ENCODE data around the gene PCDHA8.
"Not testable (repeated sequence)": the region's sequence is repeated elsewhere in the genome, so short reads cannot be mapped to it uniquely, and the experiment has no call there.

Gene PCDHA8

GRCh38 chr5:140828362-140828737, 12.6 kb upstream of the PCDHA8 start:
- no peak for DNase-seq

DNA sequence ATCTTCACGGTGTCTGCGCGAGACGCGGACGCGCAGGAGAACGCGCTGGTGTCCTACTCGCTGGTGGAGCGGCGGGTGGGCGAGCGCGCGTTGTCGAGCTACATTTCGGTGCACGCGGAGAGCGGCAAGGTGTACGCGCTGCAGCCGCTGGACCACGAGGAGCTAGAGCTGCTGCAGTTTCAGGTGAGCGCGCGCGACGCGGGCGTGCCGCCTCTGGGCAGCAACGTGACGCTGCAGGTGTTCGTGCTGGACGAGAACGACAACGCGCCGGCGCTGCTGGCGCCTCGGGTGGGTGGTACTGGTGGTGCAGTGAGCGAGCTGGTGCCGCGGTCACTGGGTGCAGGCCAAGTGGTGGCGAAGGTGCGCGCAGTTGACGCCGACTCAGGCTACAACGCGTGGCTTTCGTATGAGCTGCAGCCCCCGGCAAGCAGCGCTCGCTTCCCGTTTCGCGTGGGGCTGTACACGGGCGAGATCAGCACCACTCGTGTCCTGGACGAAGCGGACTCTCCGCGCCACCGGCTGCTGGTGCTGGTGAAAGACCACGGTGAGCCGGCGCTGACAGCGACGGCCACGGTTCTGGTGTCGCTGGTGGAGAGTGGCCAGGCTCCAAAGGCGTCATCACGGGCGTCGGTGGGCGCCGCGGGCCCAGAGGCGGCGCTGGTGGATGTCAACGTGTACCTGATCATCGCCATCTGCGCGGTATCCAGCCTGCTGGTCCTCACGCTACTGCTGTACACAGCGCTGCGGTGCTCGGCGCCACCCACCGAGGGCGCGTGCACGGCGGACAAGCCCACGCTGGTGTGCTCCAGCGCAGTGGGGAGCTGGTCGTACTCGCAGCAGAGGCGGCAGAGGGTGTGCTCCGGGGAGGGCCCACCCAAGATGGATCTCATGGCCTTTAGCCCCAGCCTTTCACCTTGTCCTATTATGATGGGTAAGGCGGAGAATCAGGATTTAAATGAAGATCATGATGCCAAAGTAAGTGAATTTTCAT, 11.2 kb upstream of the PCDHA8 start:
- not testable (repeated sequence) for DNase-seq

DNA sequence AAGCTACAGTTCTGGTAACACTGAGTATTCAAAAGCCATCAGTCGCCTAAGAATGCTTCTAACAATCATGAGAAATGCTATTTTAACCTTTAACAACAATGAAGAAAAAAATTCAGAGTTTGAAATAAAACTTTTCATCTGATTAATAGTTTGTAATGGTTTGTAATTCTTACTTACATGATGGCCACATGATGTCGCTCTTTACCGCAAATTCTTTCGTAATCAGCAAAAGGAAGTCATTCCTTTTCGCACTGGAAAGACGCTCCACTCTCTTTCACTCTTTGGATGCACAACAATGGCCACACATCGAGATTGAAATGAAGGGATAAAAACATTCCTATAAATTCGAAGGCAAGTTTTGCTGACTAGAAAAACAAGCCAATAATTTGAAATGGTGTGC, 7.0 kb upstream of the PCDHA8 start, which contains the start of gene PCDHA7:
Gene PCDHA7 (plus strand): TSS at position 277 of the 400 bp plus-strand sequence. CDS start 115 bp downstream, at position 392.
- no peak for DNase-seq

DNA sequence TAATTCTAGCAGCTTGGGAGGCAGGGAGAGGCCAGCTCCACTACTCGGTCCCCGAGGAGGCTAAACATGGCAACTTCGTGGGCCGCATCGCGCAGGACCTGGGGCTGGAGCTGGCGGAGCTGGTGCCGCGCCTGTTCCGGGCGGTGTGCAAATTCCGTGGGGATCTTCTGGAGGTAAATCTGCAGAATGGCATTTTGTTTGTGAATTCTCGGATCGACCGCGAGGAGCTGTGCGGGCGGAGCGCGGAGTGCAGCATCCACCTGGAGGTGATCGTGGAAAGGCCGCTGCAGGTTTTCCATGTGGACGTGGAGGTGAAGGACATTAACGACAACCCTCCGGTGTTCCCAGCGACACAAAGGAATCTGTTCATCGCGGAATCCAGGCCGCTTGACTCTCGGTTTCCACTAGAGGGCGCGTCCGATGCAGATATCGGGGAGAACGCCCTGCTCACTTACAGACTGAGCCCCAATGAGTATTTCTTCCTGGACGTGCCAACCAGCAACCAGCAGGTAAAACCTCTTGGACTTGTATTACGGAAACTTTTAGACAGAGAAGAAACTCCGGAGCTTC, 6.5 kb upstream of the PCDHA8 start:
- not testable (repeated sequence) for DNase-seq

DNA sequence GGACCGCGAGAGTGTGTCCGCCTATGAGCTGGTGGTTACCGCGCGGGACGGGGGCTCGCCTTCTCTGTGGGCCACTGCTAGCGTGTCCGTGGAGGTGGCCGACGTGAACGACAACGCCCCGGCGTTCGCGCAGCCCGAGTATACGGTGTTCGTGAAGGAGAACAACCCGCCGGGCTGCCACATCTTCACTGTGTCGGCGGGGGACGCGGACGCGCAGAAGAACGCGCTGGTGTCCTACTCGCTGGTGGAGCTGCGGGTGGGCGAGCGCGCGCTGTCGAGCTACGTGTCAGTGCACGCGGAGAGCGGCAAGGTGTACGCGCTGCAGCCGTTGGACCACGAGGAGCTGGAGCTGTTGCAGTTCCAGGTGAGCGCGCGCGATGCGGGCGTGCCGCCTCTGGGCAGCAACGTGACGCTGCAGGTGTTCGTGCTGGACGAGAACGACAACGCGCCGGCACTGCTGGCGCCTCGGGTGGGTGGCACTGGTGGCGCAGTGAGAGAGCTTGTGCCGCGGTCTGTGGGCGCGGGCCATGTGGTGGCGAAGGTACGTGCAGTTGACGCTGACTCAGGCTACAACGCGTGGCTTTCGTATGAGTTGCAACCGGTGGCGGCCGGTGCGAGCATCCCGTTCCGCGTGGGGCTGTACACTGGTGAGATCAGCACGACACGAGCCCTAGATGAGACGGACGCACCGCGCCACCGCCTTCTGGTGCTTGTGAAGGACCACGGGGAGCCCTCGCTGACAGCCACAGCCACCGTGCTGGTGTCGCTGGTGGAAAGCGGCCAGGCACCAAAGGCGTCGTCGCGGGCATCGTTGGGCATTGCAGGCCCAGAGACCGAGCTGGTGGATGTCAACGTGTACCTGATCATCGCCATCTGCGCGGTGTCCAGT, 5.1 kb upstream of the PCDHA8 start:
- DNase-seq: no peak

GRCh38 chr5:140842798-140843733, 2.1 kb downstream of the PCDHA8 start:
- DNase-seq: no peak

DNA sequence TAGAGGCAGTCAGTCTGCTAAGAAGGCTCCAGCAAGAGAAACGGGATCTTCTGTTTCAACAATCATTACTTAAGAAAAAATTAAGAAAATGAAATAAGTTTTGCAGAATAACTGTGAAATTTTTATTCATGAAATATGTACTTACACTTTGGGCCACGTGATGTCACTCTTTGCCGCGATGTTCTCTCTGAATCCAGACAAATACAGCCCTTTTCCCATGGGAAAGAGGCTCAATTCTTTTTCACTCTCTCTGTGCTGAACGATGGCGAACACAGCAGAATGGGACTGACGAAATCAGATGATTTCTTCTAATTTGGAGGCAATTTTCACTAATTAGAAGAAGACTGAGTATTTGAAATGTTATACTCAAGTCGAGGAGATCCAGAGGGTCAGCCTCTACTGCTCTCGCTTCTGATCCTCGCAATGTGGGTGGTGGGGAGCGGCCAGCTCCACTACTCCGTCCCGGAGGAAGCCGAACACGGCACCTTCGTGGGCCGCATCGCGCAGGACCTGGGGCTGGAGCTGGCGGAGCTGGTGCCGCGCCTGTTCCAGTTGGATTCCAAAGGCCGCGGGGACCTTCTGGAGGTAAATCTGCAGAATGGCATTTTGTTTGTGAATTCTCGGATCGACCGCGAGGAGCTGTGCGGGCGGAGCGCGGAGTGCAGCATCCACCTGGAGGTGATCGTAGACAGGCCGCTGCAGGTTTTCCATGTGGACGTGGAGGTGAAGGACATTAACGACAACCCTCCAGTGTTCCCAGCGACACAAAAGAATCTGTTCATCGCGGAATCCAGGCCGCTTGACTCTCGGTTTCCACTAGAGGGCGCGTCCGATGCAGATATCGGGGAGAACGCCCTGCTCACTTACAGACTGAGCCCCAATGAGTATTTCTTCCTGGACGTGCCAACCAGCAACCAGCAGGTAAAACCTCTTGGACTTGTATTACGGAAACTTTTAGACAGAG, 7.4 kb downstream of the PCDHA8 start, which contains the start of gene PCDHA9:
Gene PCDHA9 (plus strand): TSS at position 244 of the 964 bp plus-strand sequence. CDS start 114 bp downstream, at position 358.
- DNase-seq: not testable (repeated sequence)

GRCh38 chr5:140849831-140850634, 9.0 kb downstream of the PCDHA8 start:
- DNase-seq: not testable (repeated sequence)

DNA sequence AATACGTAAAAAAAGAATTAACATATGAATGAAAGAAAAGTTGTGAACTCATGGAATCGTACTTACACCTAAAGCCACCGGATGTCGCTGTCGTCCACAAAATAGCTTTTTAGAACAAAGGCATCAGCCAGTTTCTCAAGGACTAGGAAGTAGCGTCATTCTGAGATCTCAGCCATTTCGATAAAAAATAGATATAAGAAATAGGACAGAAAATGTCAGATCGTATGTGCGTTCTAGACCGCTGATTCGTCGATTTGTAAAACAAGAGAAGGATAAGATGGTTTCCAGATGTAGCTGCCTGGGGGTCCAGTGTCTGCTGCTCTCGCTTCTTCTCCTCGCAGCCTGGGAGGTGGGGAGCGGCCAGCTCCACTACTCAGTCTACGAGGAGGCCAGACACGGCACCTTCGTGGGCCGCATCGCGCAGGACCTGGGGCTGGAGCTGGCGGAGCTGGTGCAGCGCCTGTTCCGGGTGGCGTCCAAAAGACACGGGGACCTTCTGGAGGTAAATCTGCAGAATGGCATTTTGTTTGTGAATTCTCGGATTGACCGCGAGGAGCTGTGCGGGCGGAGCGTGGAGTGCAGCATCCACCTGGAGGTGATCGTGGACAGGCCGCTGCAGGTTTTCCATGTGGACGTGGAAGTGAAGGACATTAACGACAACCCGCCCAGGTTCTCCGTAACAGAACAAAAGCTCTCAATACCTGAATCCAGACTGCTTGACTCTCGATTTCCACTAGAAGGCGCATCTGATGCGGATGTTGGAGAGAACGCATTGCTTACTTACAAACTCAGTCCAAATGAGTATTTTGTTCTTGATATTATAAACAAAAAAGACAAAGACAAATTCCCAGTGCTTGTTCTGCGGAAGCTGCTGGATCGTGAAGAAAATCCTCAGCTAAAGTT, 15.0 kb downstream of the PCDHA8 start, which contains the start of gene PCDHA10:
Gene PCDHA10 (plus strand): TSS at position 126 of the 903 bp plus-strand sequence. CDS start 152 bp downstream, at position 278.
- no peak for DNase-seq

DNA sequence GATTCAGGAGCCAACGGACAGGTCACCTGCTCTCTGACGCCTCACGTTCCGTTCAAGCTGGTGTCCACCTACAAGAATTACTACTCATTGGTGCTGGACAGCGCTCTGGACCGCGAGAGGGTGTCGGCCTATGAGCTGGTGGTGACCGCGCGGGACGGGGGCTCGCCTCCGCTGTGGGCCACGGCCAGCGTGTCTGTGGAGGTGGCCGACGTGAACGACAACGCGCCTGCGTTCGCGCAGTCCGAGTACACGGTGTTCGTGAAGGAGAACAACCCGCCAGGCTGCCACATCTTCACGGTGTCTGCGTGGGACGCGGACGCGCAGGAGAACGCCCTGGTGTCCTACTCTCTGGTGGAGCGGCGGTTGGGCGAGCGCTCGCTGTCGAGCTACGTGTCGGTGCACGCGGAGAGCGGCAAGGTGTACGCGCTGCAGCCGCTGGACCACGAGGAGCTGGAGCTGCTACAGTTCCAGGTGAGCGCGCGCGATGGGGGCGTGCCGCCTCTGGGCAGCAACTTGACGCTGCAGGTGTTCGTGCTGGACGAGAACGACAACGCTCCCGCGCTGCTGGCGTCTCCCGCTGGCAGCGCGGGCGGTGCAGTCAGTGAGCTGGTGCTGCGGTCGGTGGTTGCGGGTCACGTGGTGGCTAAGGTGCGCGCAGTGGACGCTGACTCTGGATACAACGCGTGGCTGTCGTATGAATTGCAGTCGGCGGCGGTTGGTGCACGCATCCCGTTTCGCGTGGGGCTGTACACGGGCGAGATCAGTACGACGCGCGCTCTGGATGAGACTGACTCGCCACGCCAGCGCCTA, 16.4 kb downstream of the PCDHA8 start:
- no peak for DNase-seq

DNA sequence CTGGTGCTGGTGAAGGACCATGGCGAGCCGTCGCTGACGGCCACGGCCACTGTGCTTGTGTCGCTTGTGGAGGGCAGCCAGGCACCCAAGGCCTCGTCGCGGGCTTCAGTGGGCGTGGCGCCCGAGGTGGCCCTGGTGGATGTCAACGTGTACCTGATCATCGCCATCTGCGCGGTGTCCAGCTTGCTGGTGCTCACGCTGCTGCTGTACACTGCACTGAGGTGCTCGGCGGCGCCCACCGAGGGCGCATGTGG, 16.9 kb downstream of the PCDHA8 start:
- no peak for DNase-seq

GRCh38 chr5:140862441-140863295, 21.7 kb downstream of the PCDHA8 start:
- no peak for DNase-seq

- DNase-seq: no peak
Measured at GRCh38 chr5:140868721-140869554, 28.0 kb downstream of the PCDHA8 start, which contains the start of gene PCDHA11. TSS of gene PCDHA11 (plus strand) at chr5:140868957. CDS start at chr5:140869104, 147 bp downstream.

GRCh38 chr5:140869555-140869886, 28.5 kb downstream of the PCDHA8 start:
- DNase-seq: no peak

All from activated CD4-positive, alpha-beta T cell treated with anti-CD3 and anti-CD28 coated beads for 1 hour (primary cell).